ENCODE data around the gene NDUFAF5. TPM values are rescaled to one million over a fixed set of nuclear protein-coding genes. Genes with fewer than 3 reads are reported as not detected.

The NDUFAF5 gene
- total RNA-seq, 1 experiment from 2014 or later: 40.2 TPM

DNA sequence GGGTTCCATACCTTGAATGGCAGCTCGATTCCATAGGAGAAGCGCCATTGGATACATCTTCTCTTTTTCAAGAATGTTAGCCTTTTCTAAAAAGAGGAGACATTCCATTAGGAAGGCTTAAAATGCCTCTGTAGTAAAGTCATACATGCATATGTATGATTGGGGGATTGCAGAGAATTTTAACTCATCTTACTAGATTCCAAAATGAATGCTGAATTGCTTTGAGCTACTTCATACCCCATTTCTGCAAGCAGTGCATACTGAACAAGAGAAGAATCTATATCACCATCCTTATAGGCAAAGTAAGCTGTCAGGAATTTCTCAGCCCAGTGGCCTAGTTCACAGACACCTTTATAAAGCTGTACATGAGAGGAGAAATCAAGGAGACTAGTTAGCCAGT is 80.3 kb downstream of the NDUFAF5 start:
- no peak overlapping the region for H2BK120ac ChIP-seq (ENCODE audit: low read depth, low read length, poor library complexity, severe bottlenecking)
- Mint-ChIP-seq H3K4me1 (peaks cover 9 to 10% of the 10 kb centered on the region in 2 experiments), H3K36me3 (ENCODE audit: insufficient read depth in 1 of 3, low read depth in 3 of 3) (no peaks in the 10 kb centered on the region), H3K9me3 (no peaks in the 10 kb centered on the region), H3K27me3 (ENCODE audit: low read depth) (no peaks in the 10 kb centered on the region), H3K4me3 (no peak overlapping the region), H3K27ac (no peak overlapping the region)
- H2BK12ac ChIP-seq (ENCODE audit: insufficient read length, low read depth, low read length): no peak overlapping the region
- H3K23me2 ChIP-seq (ENCODE audit: insufficient read length, low read depth, low read length, poor library complexity, severe bottlenecking): no peaks in the 10 kb centered on the region
- H2AFZ ChIP-seq (ENCODE audit: low read length): no peak overlapping the region
- H3K14ac ChIP-seq (ENCODE audit: insufficient read depth, low read length): no peak overlapping the region
- WGBS (ENCODE audit: extremely low coverage, insufficient read length, low lambda C conversion rate): no CpG with 5 or more reads among the region's 2 CpGs
- H3K9me3 ChIP-seq (ENCODE audit: control insufficient read depth, low read depth, low read length): no peaks in the 10 kb centered on the region
- no peak overlapping the region for H2BK5ac ChIP-seq (ENCODE audit: insufficient read length, low read length)
- H4K5ac ChIP-seq (ENCODE audit: insufficient read length, low read depth, low read length): no peak overlapping the region
- no peaks in the 10 kb centered on the region; the same call in 1 of the 2 replicates for H3K4me1 ChIP-seq (ENCODE audit: insufficient read depth, low read length)
- no peak overlapping the region for H3K18ac ChIP-seq (ENCODE audit: insufficient read length, low read depth, low read length)
- H3K27ac ChIP-seq (ENCODE audit: insufficient read length, low read depth, low read length): no peak overlapping the region
- DNase-seq: no peak
- no peak overlapping the region for H3K4ac ChIP-seq (ENCODE audit: low read depth, low read length)
- no peak overlapping the region for H2BK15ac ChIP-seq (ENCODE audit: low read depth, low read length)
- no peaks in the 10 kb centered on the region for H3K27me3 ChIP-seq (ENCODE audit: insufficient read depth, low read length)
- H3K56ac ChIP-seq (ENCODE audit: insufficient read length, low read depth, low read length): no peak overlapping the region
- no peak overlapping the region for H3K4me2 ChIP-seq (ENCODE audit: insufficient read depth, insufficient read length, low read length)
- no peak overlapping the region for H4K8ac ChIP-seq (replicated peaks; ENCODE audit: insufficient read length, low read depth, low read length)
- H2BK20ac ChIP-seq (ENCODE audit: low read depth, low read length, poor library complexity, severe bottlenecking): no peak overlapping the region
- no peaks in the 10 kb centered on the region for H4K20me1 ChIP-seq (ENCODE audit: control insufficient read depth, insufficient read depth, insufficient read length)
- H3K79me2 ChIP-seq (ENCODE audit: insufficient read depth, low read length): no peaks in the 10 kb centered on the region; the same call in 1 of the 2 replicates
- H3K9ac ChIP-seq (ENCODE audit: extremely low read depth, insufficient read length, low read length): no peak overlapping the region
- no peaks in the 10 kb centered on the region for H3K79me1 ChIP-seq (ENCODE audit: insufficient read depth, low read depth, low read length, poor library complexity, severe bottlenecking)
- H4K91ac ChIP-seq (ENCODE audit: insufficient read length, low read depth, low read length): no peak overlapping the region
- no peak overlapping the region for H2AK5ac ChIP-seq (ENCODE audit: insufficient read length, low read length)
- no peak overlapping the region for H3T11ph ChIP-seq (ENCODE audit: low read length)
- no peak overlapping the region for H3K23ac ChIP-seq (ENCODE audit: insufficient read length, low read depth, low read length)
- TF ChIP-seq, protein P1, sequence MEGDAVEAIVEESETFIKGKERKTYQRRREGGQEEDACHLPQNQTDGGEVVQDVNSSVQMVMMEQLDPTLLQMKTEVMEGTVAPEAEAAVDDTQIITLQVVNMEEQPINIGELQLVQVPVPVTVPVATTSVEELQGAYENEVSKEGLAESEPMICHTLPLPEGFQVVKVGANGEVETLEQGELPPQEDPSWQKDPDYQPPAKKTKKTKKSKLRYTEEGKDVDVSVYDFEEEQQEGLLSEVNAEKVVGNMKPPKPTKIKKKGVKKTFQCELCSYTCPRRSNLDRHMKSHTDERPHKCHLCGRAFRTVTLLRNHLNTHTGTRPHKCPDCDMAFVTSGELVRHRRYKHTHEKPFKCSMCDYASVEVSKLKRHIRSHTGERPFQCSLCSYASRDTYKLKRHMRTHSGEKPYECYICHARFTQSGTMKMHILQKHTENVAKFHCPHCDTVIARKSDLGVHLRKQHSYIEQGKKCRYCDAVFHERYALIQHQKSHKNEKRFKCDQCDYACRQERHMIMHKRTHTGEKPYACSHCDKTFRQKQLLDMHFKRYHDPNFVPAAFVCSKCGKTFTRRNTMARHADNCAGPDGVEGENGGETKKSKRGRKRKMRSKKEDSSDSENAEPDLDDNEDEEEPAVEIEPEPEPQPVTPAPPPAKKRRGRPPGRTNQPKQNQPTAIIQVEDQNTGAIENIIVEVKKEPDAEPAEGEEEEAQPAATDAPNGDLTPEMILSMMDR (conservative IDR thresholded peaks at IDR 0.05): no peak

All from H9 (cell line).